Inflammatory macrophage treated with lipopolysaccharide for 4 hours (primary cell): ENCODE results near the gene BCAR1.
"Not testable (repeated sequence)": the region's sequence is repeated elsewhere in the genome, so short reads cannot be mapped to it uniquely, and the experiment has no call there.

Experiments used
- DNase-seq: peaks from one replicate; pipeline ENCODE4 v3.0.0-alpha.2; 2020

Gene BCAR1

DNA sequence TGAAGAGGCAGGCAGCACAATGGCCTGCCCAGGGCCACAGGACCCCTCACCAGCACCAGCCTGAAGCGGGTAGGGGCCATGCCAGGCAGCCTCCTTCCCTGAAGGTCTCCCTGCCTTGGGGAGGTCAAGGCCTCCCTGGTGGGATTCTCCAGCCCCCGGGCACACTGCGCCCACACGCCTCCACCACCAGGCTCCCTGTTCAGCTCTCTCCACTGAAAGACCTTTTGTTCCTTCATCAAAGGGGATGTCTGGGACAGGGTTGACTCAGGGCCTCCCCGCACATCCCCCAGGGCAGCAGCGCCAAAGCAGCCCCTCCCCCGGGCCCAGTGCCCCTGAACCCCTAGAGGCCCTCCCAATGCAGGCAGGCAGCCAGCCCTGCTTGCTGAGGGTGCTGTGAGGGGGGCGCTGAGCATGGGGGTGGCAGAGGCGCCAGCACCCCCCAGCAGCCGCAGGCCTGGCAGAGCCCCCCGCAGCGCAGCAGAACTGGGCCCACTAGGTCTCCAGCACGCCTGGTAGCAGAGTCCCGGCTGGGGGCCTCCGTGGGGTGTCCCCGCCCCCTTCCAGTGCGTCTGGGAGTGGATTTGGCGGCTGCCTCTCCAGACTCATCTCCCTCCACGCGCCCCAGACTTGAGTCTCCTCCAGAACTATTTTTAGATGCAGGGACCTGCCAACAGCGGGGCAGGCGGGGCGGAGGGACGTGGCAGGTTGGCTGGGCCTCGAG, 13.1 kb downstream of the BCAR1 start:
- no peak for DNase-seq

DNA sequence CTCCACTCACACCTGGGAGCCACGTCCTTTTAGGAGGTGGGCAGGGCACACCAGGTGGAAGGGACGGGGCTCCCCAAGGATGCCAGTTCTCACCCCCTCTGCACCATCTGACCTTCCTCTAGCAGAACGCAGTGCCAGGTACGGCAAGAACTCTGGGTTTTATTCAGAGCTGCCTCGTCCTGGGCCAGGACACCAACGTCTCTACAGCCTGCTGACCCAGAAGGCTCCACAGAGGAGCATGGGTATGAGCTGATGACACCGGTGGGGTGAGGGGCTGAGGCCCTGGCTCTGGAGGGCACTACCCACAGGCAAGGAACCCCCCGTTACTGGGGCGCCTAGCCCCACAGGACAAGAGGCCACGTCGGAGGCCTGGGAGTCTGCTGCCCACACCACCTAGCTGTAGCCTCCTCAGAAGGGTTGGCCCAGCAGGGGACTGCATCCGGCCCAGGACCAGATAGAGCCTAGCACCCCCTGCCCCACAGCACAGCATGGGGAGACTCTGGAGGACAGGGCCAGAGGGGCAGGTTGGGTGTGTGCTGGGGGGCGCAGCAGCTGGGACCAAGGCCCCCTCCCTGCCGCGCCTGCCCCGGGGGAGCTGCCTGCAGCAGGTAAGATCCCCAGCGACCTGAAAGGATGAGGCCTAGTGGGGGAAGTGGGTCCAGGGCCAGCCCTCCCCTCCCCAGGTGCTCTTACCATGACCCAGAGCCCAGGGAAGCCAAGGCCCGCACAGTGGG, 13.9 kb downstream of the BCAR1 start:
- DNase-seq = no peak

DNA sequence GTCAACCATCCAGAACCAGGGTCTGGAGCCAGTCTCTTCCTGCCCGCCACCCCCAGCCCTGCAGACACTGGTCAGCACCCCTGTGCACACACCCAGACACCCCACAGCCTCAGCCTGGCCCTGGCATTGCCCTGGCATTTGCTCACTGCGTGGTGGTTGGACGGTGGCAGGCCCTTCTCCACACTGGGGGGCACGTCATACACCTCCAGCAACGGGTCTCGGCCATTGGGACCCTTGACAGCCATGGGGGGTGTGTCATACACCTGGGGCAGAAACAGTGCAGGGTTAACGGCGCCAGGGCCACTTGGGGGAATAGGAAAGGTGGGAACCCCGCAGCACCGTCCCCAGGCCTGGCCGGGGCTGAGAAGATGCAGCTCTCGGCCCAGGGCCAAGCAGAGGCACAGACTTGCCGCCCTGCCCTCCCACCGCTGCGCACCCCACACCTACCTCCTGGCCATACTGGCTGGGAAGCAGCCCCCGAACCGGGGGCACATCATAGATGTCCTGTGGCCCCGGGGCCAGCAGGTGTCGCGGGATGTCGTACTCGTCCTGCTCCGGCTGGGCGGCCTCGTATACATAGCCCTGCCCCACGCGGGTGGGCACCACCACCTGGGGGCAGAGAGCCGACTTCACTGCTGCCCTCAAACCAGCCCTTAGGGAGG, 14.6 kb downstream of the BCAR1 start:
- DNase-seq = no peak

DNA sequence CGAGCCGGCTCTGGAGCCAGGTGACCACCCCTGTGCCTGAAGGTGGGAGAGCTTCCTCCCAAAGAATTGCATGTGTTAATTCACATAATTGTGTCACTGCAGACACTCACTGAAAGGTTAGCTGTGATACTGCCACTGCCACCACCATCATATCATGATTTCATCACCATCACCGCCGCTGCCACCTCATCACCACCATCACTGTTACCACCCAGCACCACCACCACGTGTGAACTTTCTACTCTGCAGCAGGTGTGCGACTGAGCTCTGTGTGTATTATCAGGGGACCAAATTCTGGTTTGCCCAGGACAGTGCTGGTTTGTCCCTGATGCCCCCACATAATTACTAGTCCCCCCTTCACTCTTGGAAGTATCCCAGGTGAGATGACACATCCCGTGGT, 15.2 kb downstream of the BCAR1 start:
- no peak for DNase-seq

DNA sequence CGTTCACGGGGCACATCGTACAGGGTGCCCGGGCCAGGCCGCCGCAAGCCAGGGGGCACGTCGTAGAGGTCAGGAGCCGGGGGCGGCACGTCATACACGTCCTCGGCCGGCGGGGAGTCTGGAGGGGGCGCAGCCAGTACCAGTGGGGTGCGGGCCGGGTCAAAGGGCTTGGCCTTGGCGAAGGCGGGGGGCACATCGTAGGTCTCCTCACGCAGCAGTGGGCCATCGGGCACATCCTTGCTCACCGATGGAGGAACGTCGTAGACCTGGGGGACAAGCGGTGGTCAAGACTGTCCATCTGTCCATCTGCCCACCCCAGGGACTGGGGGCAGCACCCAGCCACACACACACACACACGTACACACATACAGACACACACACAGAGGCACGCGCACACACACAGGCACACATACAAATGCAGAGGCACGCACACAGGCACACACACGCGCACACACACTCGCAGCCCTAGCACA, 15.7 kb downstream of the BCAR1 start:
- DNase-seq = no peak

DNA sequence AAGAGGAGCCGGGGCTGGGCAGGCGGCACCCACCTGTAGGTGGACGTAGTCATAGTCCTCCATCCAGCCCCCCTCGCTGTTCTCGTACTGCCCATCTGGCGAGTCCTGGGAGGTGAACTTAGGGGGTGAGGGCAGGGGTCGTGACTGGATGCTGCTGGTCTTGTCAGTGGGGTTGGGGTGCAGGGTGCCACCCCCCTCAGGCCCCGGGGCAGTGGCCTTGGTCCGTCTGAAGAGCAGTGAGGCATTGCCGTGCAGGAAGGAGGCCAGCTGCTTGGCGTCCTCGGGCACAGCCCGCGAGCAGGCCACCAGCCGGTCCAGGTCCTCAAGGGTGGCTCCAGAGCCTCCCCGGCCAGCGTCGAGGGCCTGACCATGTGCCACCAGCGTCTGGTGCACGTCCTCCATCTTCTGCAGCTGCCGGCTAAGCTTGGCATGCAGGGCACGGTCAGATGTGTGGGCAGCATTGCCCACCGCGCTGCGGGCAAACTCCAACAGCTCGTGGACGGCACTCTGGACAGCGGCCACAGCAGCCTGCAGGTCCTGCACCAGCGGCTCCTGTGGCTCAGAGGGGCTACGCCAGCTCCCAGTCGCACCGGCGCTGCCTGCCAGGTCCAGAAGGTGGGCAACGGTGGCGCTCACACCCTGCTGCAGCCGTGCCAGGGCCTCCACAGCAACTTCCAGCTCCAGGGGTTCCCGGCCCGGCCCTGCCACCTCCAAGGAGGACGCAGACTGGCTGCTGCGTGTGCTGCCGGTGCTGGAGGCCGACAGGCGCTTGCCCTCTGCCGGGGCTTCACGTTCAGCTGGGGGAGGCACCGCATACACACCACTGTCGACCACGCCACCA, 16.3 kb downstream of the BCAR1 start:
- DNase-seq = no peak

DNA sequence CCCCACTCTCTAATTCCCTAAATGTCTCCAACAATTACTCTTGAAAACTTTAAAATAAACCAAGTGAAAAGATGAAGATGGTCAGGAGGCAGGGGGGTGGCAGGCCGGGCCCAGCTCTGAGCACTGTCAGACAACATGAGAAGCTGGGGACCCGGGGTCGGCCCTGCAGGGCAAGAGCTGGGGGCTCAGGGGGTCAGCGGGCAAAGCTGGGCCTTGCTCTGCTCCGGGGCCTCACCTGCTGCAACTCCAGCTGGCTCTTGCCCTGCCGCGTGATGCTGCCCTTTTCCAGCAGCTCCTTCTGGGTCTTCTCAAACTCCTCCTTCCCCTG, 17.8 kb downstream of the BCAR1 start:
- no peak for DNase-seq

DNA sequence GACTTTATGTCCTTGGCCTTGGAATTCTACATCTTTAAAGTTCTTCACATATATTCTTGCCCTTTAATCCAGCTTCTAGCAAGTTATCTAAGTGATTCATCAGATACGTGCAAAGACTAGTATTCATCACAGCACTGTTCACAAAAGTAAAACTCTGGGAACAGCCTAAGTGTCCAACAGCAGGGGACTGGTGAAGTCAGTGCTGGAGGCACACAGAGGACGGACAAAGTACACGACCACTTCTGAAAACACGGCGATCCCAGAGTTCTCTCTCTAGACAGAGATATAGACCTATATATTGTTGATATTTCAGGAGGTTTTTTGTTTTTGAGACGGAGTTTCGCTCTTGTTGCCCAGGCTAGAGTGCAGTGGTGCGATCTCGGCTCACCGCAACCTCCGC, 19.9 kb downstream of the BCAR1 start:
- DNase-seq = no peak

DNA sequence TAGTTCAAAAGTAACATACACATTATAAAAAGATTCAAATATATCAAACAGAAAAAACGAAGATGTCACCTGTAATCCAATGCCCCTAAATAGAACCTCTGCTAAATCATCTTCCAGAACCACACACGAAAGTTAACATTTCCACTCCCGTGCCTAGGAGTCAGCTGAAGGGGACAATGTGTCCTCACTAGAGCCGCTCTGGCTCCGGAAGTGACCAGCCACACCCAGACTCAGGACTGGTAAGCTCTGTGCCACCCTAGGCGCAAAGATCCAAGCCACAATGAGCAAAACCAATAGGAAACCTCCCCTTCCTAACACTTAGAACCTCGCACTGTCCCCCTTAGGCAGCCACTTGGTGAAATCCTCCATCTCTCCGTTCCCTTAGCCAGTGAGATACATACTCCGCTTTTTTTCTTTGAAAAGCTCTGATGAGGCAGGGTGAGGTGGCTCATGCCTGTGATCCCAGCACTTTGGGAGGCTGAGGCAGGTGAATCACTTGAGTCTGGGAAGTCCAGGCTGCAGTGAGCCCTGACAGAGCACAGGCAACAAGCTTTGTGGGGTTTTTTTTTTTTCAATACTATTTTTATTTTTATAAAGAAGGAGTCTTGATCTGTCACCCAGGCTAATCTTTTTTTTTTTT, 20.8 kb downstream of the BCAR1 start:
- DNase-seq = no peak

DNA sequence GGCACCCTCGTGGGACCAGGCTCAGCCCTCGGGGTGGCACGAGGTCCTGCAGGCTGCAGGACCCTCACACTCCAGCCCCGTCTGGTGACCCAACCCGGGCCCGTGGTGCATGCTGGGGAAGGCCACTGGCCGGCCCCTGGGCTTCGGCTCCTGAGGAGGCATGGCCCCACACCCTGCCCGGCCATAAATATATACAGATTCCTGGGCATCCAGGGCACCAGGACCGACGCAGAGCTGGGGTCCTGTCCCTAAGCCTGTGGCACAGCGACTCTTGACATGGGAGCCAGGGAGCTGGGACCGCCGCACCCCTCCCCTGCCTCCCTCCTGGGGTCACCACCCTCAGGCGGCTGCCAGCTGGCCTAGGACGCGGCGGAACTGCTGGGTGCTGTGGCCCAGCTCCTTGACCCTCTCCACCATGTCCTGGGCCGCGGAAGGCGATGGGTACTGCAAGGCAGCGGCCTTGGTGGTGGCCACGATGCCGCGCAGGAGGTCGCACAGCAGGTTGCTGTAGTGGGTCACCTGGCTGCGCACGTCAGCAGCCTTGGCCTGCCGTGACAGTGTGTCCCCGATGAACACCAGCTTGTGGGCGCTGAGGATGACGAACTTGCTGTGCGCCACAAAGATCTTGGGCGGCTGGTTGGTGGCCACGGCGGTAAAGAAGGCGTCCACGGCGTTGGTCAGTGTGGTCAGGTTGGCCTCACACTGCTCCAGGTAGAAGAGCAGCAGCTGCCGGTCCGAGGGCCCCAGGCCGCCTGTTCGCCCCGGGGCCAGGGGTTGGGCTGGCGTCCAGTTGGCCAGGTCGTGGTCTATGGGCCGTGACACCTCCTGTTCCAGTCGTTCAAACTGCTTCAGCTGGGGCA, 22.0 kb downstream of the BCAR1 start:
- no peak for DNase-seq

DNA sequence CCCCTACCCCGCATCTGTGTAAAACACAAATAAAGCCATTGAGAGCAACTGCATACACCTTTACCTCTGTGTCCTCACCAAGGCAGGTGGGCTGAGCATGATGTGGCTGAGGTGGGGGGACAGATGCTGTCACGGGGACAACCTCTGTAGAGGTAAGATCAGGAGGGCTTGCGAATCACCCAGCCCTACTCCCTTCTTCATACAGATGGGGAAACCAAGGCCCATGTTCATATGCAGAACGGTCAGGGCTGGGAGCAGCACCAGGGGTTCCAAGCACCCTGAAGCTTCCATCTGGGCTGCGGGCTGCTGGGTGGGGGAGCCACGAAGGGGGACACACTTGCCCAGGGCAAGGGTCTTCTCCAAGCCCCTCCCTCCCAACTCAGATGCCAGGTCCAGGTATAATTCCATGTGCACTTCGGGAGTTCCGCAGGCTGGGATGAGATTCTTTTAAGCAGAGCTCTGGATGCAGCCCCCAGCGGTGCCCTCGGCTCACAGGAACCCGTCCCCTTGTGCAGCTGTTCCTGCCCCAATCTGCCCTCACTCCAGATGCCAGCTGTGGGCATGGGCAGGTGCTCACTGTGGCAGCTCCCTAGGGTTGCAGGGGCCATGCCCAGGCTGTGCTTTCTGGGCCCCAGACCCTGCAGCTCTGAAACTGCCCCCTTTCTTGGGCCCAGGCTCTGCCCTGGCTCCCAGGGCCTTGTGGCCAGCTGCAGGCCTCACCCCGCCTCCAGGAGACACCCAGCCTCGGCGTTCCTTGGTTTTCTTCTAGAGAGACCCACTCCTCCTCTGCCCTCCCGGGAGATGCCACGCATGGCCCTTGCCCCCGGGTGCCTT, 23.1 kb downstream of the BCAR1 start:
- DNase-seq = no peak

DNA sequence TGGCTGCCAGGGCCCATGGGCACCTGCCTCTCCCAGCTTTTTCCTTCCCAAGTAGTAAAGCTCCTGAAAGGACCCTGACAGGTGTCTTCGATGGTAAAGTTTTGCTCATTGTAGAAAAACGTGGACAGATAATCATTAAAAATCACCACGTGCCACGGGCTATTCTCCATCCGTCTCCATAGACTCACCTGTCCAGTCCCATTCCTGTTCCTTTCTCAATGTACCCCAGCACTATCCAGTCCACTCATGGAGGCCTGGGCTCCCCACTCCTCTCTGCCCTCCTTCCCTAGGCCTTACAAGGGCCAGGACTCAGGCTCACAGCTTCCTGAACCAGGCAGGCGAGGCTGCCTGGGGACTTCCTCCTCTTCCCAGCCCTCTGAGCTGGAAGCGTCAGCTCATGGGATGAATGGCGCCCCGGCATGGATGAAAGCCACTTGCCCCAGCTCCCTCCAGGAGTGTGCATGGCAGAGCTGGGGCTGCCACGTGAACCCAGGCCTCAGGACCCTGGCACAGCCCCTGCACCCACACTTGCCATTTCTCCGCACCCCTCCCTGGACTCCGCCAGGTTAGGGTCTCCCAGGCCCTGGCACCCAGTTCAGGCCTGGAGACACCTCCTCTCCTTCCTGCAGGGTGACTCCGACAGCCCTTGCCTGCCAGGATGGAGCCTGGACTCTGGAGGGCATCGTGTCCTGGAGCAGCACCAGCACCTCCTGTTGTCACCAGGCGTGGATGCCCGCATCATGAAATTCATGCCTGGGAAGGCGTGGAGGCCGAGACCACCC, 23.9 kb downstream of the BCAR1 start:
- no peak for DNase-seq

DNA sequence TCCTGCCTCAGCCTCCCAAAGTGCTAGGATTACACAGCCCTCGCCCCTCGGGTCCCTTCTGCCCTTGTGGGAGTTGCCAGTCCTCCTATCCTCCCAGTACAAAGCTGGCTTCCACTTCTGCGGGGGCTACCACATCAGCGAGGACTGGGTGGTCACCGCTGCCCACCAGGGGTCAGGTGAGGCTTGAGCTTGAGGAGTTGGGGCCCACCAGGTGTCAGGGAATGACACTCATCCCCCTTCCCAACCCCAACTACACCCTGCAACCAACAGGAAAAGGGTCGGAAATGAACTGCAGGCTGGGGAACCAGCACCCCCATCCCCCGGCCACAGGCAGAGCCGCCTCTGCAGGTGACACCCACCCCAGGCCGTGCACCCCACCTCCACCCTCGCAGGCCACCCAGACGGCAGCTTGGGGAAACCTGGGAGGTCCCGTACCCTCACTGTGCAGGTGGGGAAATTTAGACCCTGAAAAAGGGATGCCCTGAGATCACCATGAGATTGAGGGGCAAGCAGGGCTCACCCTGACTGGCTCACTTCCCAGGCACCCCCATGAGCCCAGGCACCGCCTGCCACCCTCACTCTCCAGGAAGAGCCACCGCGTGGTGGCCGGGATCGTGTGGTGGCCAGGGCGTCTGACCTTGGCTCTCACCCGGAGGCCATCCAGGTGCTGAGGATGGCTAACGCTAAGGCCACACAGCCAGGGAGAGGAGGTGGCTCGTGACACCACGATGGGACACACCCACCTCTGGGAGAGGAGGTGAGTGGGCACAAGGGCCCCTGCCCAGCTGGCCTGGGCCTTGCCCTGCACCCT, 24.7 kb downstream of the BCAR1 start:
- DNase-seq = no peak

DNA sequence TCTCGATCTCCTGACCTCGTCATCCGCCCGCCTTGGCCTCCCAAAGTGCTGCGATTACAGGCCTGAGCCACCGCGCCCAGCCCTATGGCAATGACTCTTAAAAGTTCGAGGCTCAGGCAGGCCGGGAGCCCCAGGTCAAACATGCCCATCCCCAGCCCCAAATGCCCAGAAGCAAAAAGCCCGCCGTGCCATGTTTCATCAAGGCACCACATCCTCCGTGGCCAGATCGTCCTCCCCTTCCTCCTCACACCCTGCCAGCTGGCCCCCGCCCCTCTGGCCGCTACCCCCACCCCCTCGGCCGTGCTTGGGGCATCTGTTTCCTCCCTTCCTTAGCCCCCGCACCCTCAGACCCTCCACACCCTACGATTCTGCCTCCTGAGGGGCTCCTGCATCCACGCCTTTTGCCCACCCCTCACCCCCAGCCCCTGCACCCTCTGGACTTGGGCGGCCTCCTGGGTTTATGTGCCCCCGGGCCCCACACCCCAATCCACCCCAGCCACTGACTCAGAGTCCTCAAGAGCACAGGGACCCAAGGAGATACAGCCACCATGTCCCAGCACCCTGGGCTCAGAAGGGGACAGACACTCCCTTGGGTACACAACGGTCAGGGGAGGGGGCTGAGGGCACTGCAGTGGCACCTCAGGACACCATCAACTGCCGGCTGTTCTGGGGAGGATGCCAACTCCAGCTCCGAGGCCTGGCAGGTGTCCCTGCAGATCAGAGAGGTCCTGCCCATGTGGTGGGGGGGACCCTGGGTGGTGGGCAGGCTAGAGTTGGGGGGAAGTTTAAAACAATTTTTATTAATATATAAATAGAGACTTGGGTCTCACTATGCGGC, 25.5 kb downstream of the BCAR1 start:
- DNase-seq = no peak

DNA sequence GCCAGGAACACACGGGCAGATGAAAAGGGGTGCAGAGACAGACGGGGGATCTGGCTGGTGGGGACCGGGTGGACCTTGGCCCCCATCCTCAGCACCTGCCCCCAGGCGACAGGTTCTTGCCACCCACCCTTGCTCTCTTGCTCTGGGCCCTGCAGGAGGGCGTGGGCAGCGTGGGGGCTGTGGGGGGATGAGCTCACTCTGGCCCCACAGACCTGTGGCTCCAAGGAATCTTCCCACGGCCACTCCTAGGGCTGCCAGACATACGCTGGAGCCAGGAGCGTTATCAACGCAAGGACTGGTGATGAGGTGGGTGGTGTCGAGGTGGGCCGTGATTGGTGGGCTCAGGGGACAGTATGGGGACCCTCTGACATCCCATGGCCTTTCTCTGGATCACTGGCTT, 26.3 kb downstream of the BCAR1 start:
- no peak for DNase-seq

DNA sequence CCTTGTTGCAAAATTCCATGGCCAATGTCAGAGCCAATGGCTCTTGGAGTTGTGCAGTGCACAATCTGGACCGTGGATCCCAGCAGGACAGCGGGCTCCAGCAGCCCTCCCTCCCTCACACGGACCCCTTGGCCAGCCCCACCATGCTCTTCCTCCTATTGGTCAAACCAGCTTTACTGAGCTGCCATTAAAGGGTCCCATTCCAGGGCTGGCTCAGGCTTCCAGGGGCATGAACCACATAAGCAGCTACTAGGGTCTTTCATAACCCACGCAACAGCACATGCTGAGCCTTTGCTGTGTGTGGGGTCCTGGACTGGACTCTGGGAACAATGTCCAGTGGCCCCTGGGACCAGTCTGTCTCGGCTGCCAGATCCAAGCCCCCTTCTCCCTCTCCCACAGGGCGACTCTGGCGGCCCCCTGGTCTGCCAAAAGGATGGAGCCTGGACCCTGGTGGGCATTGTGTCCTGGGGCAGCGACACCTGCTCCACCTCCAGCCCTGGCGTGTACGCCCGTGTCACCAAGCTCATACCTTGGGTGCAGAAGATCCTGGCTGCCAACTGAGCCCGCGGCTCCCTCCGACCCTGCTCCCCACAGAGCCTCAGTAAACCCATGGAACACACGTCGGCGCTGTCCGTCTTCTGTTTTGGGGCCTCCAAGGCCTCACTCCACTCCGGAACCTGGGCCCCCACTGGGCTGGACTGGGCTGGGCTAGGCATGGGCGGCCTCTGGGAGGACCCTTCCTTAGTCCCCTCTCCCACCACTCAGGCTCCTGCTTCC, 26.9 kb downstream of the BCAR1 start:
- DNase-seq = no peak

DNA sequence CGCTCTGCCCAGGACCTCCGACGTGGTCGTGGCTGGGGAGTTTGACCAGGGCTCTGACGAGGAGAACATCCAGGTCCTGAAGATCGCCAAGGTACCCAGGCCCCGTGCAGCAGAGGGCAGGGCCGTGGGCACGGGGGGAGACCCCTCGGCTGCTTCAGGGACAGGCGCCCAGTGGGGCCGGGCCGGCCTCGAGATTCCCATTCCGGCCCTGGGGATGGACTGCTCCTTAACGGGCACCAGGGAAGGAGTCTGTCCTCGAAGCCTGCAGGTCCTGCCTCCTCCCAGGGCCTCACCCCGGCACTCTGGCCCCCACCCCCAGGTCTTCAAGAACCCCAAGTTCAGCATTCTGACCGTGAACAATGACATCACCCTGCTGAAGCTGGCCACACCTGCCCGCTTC, 28.3 kb downstream of the BCAR1 start:
- DNase-seq = not testable (repeated sequence)
